Astrocyte of the spinal cord (primary cell): ENCODE results near the gene TRIP4.
"Not testable (repeated sequence)": the region's sequence is repeated elsewhere in the genome, so short reads cannot be mapped to it uniquely, and the experiment has no call there.

Experiments used
- DNase-seq: peaks from one replicate; pipeline ENCODE4 v3.0.0; 2011; ENCODE audit warnings: low read depth, low spot score
- H3K4me3 ChIP-seq: 2 replicates; pipeline ENCODE4 v1.5.1; 2011; ENCODE audit warnings: low read depth, mild to moderate bottlenecking, low read length, moderate library complexity
- in situ Hi-C: cut with HindIII; loops from 2 replicates; pipeline ENCODE4 v1.10.0; 2017; ENCODE audit warnings: low sequenced_read_pairs
- TF ChIP-seq, protein P1 (sequence below): IDR thresholded peaks from 2 replicates; pipeline ENCODE4 v1.5.1; 2012; ENCODE audit warnings: low read depth, mild to moderate bottlenecking, low read length, inconsistent platforms

The TRIP4 gene

DNA sequence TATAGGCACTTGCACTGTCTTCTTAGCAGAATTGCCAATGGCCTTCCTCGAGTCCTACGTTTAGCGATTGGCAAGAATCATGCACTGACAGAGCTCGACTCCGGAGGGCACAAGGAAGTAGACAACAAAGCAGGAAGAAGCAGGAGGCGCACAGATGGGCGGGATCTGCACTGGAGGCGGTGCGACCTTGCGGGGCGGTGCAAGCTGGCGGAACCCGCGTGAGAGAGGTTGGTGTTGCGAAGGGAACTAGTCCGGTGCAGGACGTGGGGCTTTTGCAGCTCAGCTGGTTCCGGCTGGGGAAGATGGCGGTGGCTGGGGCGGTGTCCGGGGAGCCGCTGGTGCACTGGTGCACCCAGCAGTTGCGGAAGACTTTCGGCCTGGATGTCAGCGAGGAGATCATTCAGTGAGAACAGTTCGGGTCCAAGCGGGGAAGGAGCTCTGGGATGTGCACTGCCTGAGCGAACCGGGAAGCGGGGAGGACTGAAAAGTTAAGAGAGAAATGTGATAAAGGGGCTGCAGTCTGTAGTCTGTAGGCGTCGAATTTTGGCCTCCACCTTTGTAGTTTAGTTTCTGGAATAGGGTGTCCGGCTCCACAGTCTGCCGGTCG, at the start of gene TRIP4:
Gene TRIP4, plus strand, starts transcription at position 275 of the 607 bp plus-strand sequence. Its CDS starts 28 bp downstream, at position 303.
- DNase-seq, result peak; percentile 97
- TF ChIP-seq, protein P1, sequence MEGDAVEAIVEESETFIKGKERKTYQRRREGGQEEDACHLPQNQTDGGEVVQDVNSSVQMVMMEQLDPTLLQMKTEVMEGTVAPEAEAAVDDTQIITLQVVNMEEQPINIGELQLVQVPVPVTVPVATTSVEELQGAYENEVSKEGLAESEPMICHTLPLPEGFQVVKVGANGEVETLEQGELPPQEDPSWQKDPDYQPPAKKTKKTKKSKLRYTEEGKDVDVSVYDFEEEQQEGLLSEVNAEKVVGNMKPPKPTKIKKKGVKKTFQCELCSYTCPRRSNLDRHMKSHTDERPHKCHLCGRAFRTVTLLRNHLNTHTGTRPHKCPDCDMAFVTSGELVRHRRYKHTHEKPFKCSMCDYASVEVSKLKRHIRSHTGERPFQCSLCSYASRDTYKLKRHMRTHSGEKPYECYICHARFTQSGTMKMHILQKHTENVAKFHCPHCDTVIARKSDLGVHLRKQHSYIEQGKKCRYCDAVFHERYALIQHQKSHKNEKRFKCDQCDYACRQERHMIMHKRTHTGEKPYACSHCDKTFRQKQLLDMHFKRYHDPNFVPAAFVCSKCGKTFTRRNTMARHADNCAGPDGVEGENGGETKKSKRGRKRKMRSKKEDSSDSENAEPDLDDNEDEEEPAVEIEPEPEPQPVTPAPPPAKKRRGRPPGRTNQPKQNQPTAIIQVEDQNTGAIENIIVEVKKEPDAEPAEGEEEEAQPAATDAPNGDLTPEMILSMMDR, result no peak
- H3K4me3 ChIP-seq, result peak within 1 kb of the TSS; percentile 94
- in situ Hi-C loops, result no loop called here

DNA sequence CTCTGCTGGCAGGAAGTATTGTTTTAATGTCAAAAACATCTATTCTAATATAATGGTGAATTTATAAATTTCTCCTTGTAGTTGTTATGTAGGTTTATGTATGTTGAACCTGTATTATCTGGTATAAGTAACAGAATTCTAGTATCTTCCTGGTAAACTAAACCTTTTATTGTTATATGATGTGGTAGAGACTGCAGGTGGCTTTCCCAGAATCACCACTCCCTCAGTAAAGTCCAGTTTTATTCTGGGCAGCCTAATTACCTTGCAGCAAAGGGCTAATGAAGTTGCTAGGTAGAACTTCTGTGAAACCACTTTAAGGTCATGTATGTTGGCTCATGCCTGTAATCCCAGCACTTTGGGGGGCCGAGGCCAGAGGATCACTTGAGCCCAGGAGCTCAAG, 47.3 kb upstream of the TRIP4 start:
- in situ Hi-C loops, result no loop called here
- TF ChIP-seq, protein P1, result no peak
- no peak overlapping the region for H3K4me3 ChIP-seq
- no peak for DNase-seq

DNA sequence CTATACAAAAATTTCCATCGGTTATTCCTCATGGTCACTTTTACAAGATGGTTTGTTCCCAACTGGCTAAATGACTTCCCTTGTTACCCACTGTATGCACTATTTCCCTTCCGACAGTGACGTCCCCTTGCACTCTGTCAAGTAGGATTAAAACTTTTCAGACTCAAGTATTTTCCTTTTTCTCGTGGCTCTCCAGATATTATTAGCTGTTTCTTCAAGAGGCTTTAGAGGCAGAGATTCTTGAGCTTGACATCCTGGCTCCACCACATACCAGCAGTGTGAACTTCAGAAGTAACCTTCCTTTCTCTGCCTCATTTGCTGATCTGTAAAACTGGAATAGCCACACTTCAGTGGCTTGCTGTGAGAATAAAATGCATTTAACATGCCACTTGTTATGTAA, 45.7 kb upstream of the TRIP4 start:
- in situ Hi-C loops, result no loop called here
- DNase-seq, result no peak
- TF ChIP-seq, protein P1, result no peak
- H3K4me3 ChIP-seq, result no peak overlapping the region

DNA sequence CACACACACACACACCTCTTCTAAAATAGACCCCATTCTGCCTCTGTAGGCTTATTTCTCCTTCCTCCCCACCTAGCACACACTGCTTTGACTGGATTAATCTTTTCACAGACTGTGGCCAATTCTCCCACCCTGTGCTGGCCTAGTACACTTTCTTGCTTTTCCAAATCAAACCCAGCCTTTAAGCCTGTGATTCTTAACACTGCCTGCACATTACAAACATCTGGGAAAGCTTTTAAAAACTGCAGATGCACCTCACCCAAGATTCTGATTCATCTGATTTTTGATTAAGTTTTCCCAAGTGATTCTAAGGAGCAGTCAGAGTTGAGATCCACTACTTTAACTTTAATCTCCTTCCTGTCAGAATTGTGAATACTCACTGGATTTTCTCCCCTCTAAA, 44.4 kb upstream of the TRIP4 start:
- in situ Hi-C loops, result no loop called here
- TF ChIP-seq, protein P1, result no peak
- no peak for DNase-seq
- no peak overlapping the region for H3K4me3 ChIP-seq

DNA sequence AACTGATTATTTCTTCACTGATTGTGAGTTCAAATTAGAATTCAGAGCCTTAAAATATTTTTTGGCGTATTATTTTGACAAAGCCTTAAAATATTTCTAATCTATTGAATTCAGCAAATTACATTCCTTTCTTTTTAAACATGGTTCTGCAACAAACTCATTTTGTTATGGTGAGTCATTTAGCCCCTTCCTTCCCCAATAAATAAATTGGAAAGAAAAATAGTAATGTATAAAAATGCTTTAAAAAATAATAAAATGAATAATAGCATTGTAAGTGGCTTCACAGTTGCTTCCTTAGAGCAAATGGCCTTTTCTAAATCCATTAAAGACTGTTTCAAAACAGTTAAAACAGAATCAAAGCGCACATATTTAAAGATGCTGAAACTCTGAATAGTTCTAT, 43.8 kb upstream of the TRIP4 start:
- TF ChIP-seq, protein P1, result no peak
- in situ Hi-C loops, result no loop called here
- peak; percentile 22 for DNase-seq

DNA sequence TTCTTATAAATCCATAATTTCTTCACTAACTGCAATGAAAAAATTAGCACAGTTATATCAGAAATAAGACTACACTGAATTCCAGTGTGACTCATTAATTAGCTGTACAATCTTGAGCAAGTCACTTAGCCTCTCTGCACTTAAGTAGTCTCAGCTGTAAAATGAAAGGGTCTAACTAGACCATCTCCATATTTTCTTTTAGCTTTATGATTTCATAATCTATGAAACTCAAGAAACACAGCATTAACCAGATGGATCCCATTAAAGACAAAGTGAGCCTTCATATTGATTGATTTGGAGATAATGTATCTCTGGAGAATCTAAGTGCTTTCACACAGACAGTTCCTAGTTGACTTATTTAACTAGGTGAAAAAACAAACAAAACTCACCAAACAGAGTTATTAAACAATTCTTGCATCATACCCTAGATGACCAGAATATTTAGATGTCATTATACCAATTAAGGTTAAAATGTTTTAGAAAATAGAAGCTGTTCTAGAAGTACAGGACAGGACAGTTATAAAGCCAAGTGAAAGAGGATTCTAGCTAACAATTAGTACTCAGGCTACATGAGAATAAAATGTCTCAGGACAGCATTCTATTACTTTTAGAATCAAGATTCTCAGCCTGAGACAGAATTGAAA, 42.9 kb upstream of the TRIP4 start:
- in situ Hi-C loops, result no loop called here
- no peak overlapping the region for H3K4me3 ChIP-seq
- TF ChIP-seq, protein P1, result no peak
- peak; percentile 19 for DNase-seq

More for the DNA sequence above, 43.8 kb upstream of the TRIP4 start:
- no peak overlapping the region for H3K4me3 ChIP-seq

DNA sequence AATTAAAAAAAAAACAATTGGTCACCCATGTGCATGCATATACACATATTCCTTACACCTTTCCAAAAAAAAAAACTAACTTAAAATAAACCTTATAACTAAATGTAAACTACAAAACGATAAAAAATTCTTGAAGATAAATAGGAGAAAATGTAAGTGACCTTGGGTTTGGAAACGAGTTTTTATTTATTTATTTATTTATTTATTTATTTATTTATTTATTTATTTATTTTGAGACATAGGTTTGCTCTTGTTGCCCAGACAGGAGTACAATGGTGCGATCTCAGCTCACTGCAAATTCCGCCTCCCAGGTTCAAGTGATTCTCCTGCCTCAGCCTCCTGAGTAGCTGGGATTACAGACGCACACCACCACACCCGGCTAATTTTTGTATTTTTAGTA, 41.4 kb upstream of the TRIP4 start:
- in situ Hi-C loops, DNase-seq, H3K4me3 ChIP-seq: not testable (repeated sequence)
